PC-9 (cell line): Measurements from ENCODE around the gene PRRC1.

Source experiments
- CTCF ChIP-seq: fragments of 200-600 bp; sonication (generic); conservative IDR thresholded peaks from 2 replicates; pipeline ENCODE4 v1.6.1; 2017; ENCODE audit warnings: mixed run types, antibody characterized with exemption, mild to moderate bottlenecking, moderate library complexity
- EZH2 ChIP-seq: fragments of 200-600 bp; sonication (generic); IDR thresholded peaks from 2 replicates; pipeline ENCODE4 v1.8.0; 2017; ENCODE audit warnings: antibody characterized with exemption, low read depth

GRCh38 chr5:127515693-127516440 is 1.6 kb upstream of the PRRC1 start:
- no peak for TF ChIP-seq CTCF
- TF ChIP-seq EZH2: no peak
